Stimulated activated CD4-positive, alpha-beta T cell treated with anti-CD3 and anti-CD28 coated beads, Interleukin-4, amount 100 ng/mL, for 48 hours (primary cell): ENCODE data around the gene SSU72.
"Not testable (repeated sequence)": the region's sequence is repeated elsewhere in the genome, so short reads cannot be mapped to it uniquely, and the experiment has no call there.

Source experiments
- DNase-seq, 2 donors: peaks; one replicate each; pipeline ENCODE4 v3.0.0-alpha.2; 2020; ENCODE audit warnings: low read depth in 2 of 2

The SSU72 gene

GRCh38 chr1:1560178-1560577, 14.5 kb downstream of the SSU72 start:
- DNase-seq = no peak

- no peak for DNase-seq
Observed at GRCh38 chr1:1559066-1559465, 15.6 kb downstream of the SSU72 start.

GRCh38 chr1:1558591-1558990, 16.1 kb downstream of the SSU72 start:
- no peak for DNase-seq

GRCh38 chr1:1557688-1558087, 17.0 kb downstream of the SSU72 start:
- not testable (repeated sequence) for DNase-seq

- not testable (repeated sequence) for DNase-seq
Observed at GRCh38 chr1:1556961-1557360, 17.7 kb downstream of the SSU72 start.

- DNase-seq = no peak
Observed at GRCh38 chr1:1556505-1556904, 18.2 kb downstream of the SSU72 start.

- DNase-seq = no peak
Observed at GRCh38 chr1:1554926-1555915, 19.4 kb downstream of the SSU72 start.

GRCh38 chr1:1554550-1554925, 20.1 kb downstream of the SSU72 start:
- no peak for DNase-seq

GRCh38 chr1:1553821-1554494, 20.7 kb downstream of the SSU72 start:
- no peak for DNase-seq

- no peak for DNase-seq
Observed at GRCh38 chr1:1552263-1552639, 22.4 kb downstream of the SSU72 start.

GRCh38 chr1:1551524-1552262, 23.0 kb downstream of the SSU72 start:
- DNase-seq = no peak

- DNase-seq = no peak
Observed at GRCh38 chr1:1550591-1551432, 23.9 kb downstream of the SSU72 start.

- no peak for DNase-seq
Observed at GRCh38 chr1:1550087-1550486, 24.6 kb downstream of the SSU72 start.

GRCh38 chr1:1548591-1548990, 26.1 kb downstream of the SSU72 start:
- no peak for DNase-seq

GRCh38 chr1:1547476-1547875, 27.2 kb downstream of the SSU72 start:
- DNase-seq = no peak

GRCh38 chr1:1547011-1547410, 27.7 kb downstream of the SSU72 start:
- DNase-seq = no peak

GRCh38 chr1:1545946-1546737, 28.5 kb downstream of the SSU72 start:
- DNase-seq = no peak

- no peak for DNase-seq
Observed at GRCh38 chr1:1544544-1544943, 30.1 kb downstream of the SSU72 start.

GRCh38 chr1:1543706-1544099, 31.0 kb downstream of the SSU72 start:
- DNase-seq = no peak
